ENCODE results near the gene COL4A1.
"Not testable (repeated sequence)": the region's sequence is repeated elsewhere in the genome, so short reads cannot be mapped to it uniquely, and the experiment has no call there.

DNA sequence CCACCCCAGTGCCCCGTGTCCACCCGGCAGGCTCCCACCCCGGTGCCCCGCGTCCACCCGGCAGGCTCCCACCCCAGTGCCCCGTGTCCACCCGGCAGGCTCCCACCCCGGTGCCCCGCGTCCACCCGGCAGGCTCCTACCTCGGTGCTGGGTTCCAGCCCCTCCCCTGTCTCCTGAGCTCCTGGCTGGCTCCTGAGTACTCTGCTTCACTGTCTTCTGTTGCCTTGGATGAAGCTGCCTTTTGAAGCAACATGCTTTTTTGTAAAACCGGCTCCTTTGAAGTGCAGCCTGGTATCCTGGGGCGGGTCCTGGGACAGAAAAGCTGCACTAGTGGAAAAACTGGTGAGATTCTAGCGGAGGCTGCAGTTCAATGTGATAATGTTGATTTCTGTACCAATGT lies 6.8 kb upstream of the COL4A1 start:
- not testable (repeated sequence) for TF ChIP-seq BHLHE40 (IDR thresholded peaks at IDR 0.05; ENCODE audit: borderline replicate concordance); FOXA1 (IDR thresholded peaks at IDR 0.05); TARDBP (IDR thresholded peaks at IDR 0.05)
- TF ChIP-seq, protein P1, sequence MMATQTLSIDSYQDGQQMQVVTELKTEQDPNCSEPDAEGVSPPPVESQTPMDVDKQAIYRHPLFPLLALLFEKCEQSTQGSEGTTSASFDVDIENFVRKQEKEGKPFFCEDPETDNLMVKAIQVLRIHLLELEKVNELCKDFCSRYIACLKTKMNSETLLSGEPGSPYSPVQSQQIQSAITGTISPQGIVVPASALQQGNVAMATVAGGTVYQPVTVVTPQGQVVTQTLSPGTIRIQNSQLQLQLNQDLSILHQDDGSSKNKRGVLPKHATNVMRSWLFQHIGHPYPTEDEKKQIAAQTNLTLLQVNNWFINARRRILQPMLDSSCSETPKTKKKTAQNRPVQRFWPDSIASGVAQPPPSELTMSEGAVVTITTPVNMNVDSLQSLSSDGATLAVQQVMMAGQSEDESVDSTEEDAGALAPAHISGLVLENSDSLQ (IDR thresholded peaks at IDR 0.05), result not testable (repeated sequence)

Measured in HEK293T (cell line).